HG03039 (cell line): ENCODE data around the gene FAM168B.

Experiments
- ATAC-seq: cut with Tn5 transposase; IDR thresholded peaks from one replicate; pipeline ENCODE4 v1.9.1; 2021; ENCODE audit warnings: mild to moderate bottlenecking, moderate library complexity; ENCODE audit not compliant: unreplicated experiment

The FAM168B gene

DNA sequence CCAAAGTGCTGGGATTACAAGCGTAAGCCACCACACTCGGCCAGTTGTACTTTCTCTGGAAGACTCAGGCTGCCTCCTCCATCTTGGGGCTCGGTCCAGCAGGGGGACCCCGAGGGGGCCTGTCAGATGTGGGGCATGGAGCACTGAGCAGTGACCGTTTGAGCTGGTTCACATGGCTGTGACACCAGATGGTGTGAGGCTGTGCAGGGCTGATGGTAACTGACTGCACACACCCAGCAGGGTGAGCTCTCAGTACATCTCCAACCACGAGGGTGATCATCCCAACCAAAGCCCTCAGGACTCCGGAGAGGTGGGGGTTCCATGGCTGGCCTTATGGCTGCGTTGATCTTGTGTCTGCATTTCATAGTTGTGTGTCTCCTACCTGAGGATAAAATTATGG, 63.4 kb downstream of the FAM168B start:
- no peak for ATAC-seq

DNA sequence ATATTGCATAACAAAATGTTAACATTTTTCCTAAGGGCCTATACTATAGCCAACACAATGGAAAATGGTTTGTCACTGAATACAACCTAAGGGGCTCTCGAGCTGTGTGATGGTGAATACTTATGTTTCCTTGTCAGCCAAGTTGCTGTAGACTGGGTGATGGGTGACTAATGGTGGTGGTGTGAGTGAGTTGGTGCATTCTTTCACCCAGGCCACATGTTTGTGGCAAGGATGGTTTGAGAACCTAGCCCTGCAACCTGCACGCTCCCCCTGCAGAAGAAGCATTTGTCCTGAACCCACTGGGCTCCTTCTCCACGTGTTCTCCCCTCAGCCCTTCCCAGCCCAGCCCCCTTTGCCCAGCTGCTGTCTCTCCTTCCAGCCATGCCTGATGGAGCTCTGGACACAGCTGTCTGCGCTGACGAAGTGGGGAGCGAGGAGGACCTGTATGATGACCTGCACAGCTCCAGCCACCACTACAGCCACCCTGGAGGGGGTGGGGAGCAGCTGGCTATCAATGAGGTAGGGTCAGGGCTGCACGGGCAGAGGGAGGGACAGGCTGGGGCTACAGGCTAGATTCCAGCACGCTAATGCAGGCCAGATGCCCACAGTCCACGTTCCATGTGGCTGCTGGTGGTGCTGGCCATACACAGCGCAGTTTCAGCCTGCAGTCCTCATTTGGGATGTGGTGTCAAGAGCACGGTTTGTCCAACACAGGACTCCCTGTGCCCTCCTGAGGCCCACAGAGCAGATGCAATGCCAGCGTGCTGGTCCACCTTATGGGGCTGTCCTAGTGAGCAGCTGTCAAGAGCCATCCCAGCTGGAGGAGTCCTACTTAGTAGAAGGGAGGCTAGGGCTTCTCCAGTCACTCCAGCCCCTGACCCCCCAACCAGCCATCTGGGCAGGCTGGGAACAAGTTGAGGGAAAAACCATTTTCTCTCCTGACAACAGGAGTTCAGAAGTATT, 65.4 kb downstream of the FAM168B start:
- no peak for ATAC-seq

GRCh38 chr2:131026919-131027318, 66.3 kb downstream of the FAM168B start:
- no peak for ATAC-seq

- no peak for ATAC-seq
These were observed 69.5 kb downstream of the FAM168B start for GRCh38 chr2:131023758-131024157.

GRCh38 chr2:131022731-131023130, 70.5 kb downstream of the FAM168B start:
- ATAC-seq, result no peak

DNA sequence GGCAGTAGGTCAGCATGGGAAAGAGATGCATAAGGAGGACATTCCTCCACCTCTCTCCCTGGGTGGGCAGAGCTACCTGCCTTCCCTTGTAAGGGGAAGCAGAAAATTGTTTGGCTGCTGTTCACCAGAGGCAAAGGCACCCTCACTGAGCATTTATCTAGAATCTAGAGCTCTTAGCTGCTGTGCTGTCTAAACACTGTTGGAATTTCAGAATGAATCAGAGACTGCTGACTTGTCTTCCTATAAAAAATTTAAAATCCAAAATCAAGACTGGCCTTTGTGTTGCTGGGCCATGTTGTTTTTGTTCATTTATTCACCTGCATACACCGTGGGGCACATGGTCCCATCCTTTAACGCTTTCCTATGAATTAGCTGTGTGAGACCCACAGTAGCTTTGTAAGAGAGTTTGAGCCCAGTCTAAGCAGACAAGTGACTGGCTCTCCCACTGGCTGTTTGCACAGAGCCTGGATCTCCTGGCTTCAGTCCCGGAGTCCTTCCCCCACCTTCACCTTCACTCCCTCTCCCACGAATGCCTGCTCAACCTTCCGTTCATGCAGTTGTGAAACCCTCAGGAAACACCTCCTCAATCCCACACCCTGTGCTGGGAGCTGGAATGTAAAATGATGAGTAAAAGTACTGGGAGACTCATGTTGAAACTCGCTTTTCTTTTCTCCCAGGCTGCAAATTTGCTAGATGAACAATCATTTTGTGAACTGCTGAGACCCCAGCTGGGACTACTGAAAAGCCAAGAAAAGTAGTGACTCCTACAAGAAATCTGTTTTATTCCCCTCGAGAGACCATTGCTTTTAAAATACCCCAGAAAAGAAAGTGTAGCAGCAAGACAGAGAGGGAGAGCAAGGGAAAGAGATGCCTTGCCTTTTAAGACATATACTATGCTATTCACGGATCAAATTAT, 76.2 kb downstream of the FAM168B start:
- ATAC-seq, result no peak

- no peak for ATAC-seq
These were observed 77.5 kb downstream of the FAM168B start for GRCh38 chr2:131015764-131016163.

GRCh38 chr2:131014141-131014540, 79.1 kb downstream of the FAM168B start:
- ATAC-seq, result no peak

DNA sequence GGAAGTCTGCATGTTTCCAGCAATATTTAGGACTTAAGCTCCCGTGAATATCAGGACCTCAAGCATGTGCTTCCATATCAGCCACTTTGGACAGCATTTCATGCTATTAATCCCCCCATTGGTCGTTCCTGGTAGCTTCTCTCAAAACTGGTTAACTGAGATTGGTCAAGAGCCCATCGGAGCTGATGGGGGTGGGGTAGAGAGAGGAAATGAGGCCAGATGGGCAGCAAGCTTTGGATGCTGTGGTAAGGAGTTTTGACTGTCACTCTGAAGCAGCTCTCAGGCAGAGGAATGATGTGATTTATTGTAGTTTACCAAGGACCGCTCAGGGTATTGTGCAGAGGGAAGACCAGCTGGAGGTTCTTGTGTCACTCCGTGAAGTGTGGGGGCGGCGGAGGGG, 81.8 kb downstream of the FAM168B start:
- ATAC-seq, result no peak

DNA sequence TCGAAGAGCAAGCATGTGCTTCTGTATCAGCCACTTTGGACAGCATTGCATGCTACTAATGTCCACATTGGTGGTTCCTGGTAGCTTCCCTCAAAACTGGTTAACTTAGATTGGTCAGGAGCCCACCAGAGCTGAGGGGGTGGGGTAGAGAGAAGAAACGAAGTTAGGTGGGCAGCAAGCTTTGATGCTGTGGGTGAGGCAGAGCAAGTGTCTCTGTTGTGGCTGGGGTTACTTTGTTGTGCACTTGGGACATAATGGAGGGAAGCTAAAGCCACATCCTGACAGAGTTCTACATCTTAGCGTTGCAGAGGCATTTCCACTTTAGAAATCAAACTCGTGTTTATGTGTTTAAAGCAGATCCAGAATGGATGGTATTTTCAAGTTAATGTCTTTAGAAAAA, 82.7 kb downstream of the FAM168B start:
- ATAC-seq, result no peak

GRCh38 chr2:131009713-131010475, 83.4 kb downstream of the FAM168B start:
- no peak for ATAC-seq

GRCh38 chr2:131008967-131009366, 84.3 kb downstream of the FAM168B start:
- no peak for ATAC-seq

DNA sequence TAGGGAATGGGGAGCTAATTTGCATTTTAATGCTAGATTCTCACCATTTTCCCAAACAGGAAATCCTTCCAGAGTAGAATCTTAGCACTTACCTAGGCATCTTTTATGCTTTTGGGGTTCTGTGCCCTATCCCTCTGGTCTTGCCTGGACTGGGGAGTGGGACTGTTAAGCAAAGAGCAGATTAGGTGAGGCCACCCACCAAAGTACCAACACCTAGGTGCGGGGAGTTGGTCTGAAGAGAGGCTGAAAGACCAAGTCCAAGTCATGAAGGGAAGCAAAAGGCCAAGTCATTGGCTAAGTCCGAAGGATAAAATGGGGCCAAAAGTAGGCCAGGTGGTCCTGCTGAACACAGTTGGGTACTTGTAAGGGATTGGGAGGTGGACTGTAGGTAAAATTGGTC, 86.7 kb downstream of the FAM168B start:
- no peak for ATAC-seq

DNA sequence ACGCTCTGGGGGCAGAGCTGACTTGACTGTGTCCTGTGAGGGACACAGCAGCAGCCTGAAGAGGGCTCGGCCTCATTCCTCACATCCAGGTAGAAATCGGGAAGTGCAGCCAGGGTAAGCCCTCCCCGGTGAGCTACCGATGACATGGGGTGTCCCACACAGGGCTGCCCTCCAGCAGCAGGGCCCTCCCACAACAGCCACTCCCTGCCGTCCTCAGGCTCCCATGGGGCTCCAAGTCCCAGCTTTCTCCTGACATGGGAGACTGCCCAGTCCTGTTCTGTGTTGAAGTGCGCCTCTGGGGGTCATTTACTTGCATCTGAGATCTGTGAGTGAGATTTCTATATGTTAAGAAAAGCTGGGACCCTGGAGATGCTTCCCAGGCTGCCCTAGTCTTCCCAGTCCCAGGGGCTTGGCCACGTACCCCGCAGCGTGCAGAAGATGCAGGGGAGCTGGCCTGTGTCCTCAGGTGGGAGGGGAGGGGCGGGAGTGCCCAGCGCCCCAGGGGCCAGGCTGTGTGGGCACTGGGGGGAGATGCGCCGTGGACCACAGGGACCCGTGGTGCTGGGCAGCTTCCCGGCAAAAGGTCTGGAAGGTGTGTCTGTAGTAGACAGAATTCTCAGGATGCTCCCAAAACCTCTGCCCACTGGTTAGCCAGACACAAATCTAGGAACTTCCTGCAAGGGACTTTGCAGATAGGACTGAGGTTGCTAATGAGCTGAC, 87.9 kb downstream of the FAM168B start:
- ATAC-seq, result no peak

- ATAC-seq, result no peak
These were observed 88.6 kb downstream of the FAM168B start for GRCh38 chr2:131004446-131005209.

GRCh38 chr2:130998561-130998960, 94.7 kb downstream of the FAM168B start:
- ATAC-seq, result no peak
